ENCODE measurements around the gene EZR. TPM values are rescaled to one million over a fixed set of nuclear protein-coding genes. Genes with fewer than 3 reads are reported as not detected.

The EZR gene
- total and polyA plus RNA-seq, 2 of the 8 experiments (the other 6 are each of a cell fraction or from before 2014, with no cell fraction given) = 122 to 286 TPM

DNA sequence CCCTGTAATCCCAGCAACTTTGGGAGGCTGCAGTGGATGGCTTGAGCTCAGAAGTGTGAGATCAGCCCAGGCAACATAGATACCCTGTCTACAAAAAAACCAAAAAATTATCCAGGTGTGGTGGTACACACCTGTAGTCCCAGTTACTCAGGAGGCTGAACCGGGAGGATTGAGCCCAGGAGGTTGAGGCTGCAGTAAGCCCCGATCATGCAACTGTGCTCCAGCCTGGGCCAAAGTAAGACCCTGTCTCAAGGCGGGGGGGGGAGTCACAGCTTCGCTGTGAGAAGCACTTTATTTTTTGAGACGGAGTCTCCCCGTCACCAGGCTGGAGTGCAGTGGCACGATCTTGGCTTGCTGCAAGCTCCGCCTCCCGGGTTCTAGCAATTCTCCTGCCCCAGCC, 54.2 kb downstream of the EZR start (continued):
- TF ChIP-seq, protein P1, sequence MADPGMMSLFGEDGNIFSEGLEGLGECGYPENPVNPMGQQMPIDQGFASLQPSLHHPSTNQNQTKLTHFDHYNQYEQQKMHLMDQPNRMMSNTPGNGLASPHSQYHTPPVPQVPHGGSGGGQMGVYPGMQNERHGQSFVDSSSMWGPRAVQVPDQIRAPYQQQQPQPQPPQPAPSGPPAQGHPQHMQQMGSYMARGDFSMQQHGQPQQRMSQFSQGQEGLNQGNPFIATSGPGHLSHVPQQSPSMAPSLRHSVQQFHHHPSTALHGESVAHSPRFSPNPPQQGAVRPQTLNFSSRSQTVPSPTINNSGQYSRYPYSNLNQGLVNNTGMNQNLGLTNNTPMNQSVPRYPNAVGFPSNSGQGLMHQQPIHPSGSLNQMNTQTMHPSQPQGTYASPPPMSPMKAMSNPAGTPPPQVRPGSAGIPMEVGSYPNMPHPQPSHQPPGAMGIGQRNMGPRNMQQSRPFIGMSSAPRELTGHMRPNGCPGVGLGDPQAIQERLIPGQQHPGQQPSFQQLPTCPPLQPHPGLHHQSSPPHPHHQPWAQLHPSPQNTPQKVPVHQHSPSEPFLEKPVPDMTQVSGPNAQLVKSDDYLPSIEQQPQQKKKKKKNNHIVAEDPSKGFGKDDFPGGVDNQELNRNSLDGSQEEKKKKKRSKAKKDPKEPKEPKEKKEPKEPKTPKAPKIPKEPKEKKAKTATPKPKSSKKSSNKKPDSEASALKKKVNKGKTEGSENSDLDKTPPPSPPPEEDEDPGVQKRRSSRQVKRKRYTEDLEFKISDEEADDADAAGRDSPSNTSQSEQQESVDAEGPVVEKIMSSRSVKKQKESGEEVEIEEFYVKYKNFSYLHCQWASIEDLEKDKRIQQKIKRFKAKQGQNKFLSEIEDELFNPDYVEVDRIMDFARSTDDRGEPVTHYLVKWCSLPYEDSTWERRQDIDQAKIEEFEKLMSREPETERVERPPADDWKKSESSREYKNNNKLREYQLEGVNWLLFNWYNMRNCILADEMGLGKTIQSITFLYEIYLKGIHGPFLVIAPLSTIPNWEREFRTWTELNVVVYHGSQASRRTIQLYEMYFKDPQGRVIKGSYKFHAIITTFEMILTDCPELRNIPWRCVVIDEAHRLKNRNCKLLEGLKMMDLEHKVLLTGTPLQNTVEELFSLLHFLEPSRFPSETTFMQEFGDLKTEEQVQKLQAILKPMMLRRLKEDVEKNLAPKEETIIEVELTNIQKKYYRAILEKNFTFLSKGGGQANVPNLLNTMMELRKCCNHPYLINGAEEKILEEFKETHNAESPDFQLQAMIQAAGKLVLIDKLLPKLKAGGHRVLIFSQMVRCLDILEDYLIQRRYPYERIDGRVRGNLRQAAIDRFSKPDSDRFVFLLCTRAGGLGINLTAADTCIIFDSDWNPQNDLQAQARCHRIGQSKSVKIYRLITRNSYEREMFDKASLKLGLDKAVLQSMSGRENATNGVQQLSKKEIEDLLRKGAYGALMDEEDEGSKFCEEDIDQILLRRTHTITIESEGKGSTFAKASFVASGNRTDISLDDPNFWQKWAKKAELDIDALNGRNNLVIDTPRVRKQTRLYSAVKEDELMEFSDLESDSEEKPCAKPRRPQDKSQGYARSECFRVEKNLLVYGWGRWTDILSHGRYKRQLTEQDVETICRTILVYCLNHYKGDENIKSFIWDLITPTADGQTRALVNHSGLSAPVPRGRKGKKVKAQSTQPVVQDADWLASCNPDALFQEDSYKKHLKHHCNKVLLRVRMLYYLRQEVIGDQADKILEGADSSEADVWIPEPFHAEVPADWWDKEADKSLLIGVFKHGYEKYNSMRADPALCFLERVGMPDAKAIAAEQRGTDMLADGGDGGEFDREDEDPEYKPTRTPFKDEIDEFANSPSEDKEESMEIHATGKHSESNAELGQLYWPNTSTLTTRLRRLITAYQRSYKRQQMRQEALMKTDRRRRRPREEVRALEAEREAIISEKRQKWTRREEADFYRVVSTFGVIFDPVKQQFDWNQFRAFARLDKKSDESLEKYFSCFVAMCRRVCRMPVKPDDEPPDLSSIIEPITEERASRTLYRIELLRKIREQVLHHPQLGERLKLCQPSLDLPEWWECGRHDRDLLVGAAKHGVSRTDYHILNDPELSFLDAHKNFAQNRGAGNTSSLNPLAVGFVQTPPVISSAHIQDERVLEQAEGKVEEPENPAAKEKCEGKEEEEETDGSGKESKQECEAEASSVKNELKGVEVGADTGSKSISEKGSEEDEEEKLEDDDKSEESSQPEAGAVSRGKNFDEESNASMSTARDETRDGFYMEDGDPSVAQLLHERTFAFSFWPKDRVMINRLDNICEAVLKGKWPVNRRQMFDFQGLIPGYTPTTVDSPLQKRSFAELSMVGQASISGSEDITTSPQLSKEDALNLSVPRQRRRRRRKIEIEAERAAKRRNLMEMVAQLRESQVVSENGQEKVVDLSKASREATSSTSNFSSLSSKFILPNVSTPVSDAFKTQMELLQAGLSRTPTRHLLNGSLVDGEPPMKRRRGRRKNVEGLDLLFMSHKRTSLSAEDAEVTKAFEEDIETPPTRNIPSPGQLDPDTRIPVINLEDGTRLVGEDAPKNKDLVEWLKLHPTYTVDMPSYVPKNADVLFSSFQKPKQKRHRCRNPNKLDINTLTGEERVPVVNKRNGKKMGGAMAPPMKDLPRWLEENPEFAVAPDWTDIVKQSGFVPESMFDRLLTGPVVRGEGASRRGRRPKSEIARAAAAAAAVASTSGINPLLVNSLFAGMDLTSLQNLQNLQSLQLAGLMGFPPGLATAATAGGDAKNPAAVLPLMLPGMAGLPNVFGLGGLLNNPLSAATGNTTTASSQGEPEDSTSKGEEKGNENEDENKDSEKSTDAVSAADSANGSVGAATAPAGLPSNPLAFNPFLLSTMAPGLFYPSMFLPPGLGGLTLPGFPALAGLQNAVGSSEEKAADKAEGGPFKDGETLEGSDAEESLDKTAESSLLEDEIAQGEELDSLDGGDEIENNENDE (IDR thresholded peaks at IDR 0.05; ENCODE audit: insufficient replicate concordance, low read length) = no peak
- no peak for TF ChIP-seq JUND (IDR thresholded peaks at IDR 0.05; ENCODE audit: low read length)
- TF ChIP-seq PHF8 (conservative IDR thresholded peaks at IDR 0.05; ENCODE audit: low read depth, low read length) = no peak
- no peak for TF ChIP-seq KDM4A (IDR thresholded peaks at IDR 0.05; ENCODE audit: low read depth, low read length, severe bottlenecking)
- no peak for TF ChIP-seq BCL11A (IDR thresholded peaks at IDR 0.05; ENCODE audit: low read depth in 2 of 2, low read length in 2 of 2)
- TF ChIP-seq YY1 (IDR thresholded peaks at IDR 0.05; ENCODE audit: low read depth, low read length) = no peak
- TF ChIP-seq, protein P2, sequence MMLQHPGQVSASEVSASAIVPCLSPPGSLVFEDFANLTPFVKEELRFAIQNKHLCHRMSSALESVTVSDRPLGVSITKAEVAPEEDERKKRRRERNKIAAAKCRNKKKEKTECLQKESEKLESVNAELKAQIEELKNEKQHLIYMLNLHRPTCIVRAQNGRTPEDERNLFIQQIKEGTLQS (IDR thresholded peaks at IDR 0.05; ENCODE audit: insufficient read depth, low read depth, low read length) = no peak
- TF ChIP-seq, protein P3, sequence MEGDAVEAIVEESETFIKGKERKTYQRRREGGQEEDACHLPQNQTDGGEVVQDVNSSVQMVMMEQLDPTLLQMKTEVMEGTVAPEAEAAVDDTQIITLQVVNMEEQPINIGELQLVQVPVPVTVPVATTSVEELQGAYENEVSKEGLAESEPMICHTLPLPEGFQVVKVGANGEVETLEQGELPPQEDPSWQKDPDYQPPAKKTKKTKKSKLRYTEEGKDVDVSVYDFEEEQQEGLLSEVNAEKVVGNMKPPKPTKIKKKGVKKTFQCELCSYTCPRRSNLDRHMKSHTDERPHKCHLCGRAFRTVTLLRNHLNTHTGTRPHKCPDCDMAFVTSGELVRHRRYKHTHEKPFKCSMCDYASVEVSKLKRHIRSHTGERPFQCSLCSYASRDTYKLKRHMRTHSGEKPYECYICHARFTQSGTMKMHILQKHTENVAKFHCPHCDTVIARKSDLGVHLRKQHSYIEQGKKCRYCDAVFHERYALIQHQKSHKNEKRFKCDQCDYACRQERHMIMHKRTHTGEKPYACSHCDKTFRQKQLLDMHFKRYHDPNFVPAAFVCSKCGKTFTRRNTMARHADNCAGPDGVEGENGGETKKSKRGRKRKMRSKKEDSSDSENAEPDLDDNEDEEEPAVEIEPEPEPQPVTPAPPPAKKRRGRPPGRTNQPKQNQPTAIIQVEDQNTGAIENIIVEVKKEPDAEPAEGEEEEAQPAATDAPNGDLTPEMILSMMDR (IDR thresholded peaks at IDR 0.05; ENCODE audit: control extremely low read depth in 1 of 3, insufficient read depth in 1 of 3, low read depth in 1 of 3, low read length in 3 of 3) = no peak
